ENCODE results near the gene SQSTM1. TPM values are rescaled to one million over a fixed set of nuclear protein-coding genes. Genes with fewer than 3 reads are reported as not detected.

The SQSTM1 gene
- total RNA-seq, 1 experiment from 2014 or later, result 105 TPM

GRCh38 chr5:179863449-179864085 is 42.9 kb downstream of the SQSTM1 start:
- TF ChIP-seq, protein P1, sequence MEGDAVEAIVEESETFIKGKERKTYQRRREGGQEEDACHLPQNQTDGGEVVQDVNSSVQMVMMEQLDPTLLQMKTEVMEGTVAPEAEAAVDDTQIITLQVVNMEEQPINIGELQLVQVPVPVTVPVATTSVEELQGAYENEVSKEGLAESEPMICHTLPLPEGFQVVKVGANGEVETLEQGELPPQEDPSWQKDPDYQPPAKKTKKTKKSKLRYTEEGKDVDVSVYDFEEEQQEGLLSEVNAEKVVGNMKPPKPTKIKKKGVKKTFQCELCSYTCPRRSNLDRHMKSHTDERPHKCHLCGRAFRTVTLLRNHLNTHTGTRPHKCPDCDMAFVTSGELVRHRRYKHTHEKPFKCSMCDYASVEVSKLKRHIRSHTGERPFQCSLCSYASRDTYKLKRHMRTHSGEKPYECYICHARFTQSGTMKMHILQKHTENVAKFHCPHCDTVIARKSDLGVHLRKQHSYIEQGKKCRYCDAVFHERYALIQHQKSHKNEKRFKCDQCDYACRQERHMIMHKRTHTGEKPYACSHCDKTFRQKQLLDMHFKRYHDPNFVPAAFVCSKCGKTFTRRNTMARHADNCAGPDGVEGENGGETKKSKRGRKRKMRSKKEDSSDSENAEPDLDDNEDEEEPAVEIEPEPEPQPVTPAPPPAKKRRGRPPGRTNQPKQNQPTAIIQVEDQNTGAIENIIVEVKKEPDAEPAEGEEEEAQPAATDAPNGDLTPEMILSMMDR (conservative IDR thresholded peaks at IDR 0.05; ENCODE audit: low read depth, low read length), result no peak
- TF ChIP-seq EZH2 (IDR thresholded peaks at IDR 0.05; ENCODE audit: borderline replicate concordance, low read depth, low read length, poor library complexity, severe bottlenecking), result no peak
- Histone ChIP-seq H3K4me3 (ENCODE audit: low read depth, low read length, poor library complexity, severe bottlenecking) (no peak overlapping the region), H3K9me3 (ENCODE audit: low read depth, low read length, poor library complexity, severe bottlenecking) (no peaks in the 10 kb centered on the region), H3K27me3 (replicated peaks; ENCODE audit: insufficient read depth, low read depth, low read length, poor library complexity) (no peaks in the 10 kb centered on the region), H3K36me3 (ENCODE audit: insufficient read depth, low read length, poor library complexity, severe bottlenecking) (peaks cover 11% of the 10 kb centered on the region), H3K27ac (ENCODE audit: low read depth, low read length, poor library complexity, severe bottlenecking) (no peak overlapping the region), H3K4me1 (ENCODE audit: insufficient read depth, low read length, poor library complexity, severe bottlenecking) (no peaks in the 10 kb centered on the region)
- no peak for DNase-seq (ENCODE audit: low spot score)
- ChIA-PET CTCF (no interaction called here), POLR2A (ENCODE audit: low non-redundant PET) (no interaction called here)
- BruUV-seq (replicated peaks), result no TSS peak
- intact Hi-C loops (cut with micrococcal nuclease; ENCODE audit: unreplicated experiment), result no loop called here

DNA sequence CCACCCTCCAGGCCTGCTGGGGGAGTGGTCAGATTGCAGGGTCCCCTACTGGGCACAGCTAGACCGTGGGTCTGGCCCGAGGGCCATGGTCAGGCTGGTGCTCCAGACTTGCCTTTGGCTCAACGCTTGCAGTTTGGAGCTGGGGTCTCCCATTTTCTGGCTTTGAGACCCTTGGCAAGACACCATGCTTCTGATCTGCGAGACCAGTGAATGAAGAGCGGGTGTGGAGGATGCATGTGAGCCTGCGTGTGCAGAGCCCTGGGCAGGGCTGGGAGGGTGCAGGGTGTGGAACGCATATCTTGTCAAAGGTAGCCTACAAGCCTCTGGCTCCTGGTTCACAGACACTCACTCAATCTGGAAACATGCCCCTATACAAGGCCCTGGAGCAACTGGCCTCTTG is 44.0 kb downstream of the SQSTM1 start:
- BruUV-seq (replicated peaks), result no TSS peak
- no peak overlapping the region for H3K4me3 ChIP-seq (ENCODE audit: low read depth, low read length, poor library complexity, severe bottlenecking)
- H3K27ac ChIP-seq (ENCODE audit: low read depth, low read length, poor library complexity, severe bottlenecking), result no peak overlapping the region
- no peaks in the 10 kb centered on the region for H3K4me1 ChIP-seq (ENCODE audit: insufficient read depth, low read length, poor library complexity, severe bottlenecking)
- DNase-seq (ENCODE audit: low spot score), result no peak
- TF ChIP-seq EZH2 (IDR thresholded peaks at IDR 0.05; ENCODE audit: borderline replicate concordance, low read depth, low read length, poor library complexity, severe bottlenecking), result no peak
- TF ChIP-seq, protein P1 (conservative IDR thresholded peaks at IDR 0.05; ENCODE audit: low read depth, low read length), result no peak
- POLR2A ChIA-PET (ENCODE audit: low non-redundant PET), result no interaction called here
- H3K36me3 ChIP-seq (ENCODE audit: insufficient read depth, low read length, poor library complexity, severe bottlenecking), result peaks cover 11% of the 10 kb centered on the region
- CTCF ChIA-PET, result no interaction called here
- no peaks in the 10 kb centered on the region for H3K27me3 ChIP-seq (replicated peaks; ENCODE audit: insufficient read depth, low read depth, low read length, poor library complexity)
- intact Hi-C loops (cut with micrococcal nuclease; ENCODE audit: unreplicated experiment), result no loop called here
- no peaks in the 10 kb centered on the region for H3K9me3 ChIP-seq (ENCODE audit: low read depth, low read length, poor library complexity, severe bottlenecking)

GRCh38 chr5:179865491-179866240 is 45.0 kb downstream of the SQSTM1 start:
- TF ChIP-seq, protein P1 (conservative IDR thresholded peaks at IDR 0.05; ENCODE audit: low read depth, low read length), result no peak
- no peak for TF ChIP-seq EZH2 (IDR thresholded peaks at IDR 0.05; ENCODE audit: borderline replicate concordance, low read depth, low read length, poor library complexity, severe bottlenecking)
- CTCF ChIA-PET, result no interaction called here
- intact Hi-C loops (cut with micrococcal nuclease; ENCODE audit: unreplicated experiment), result no loop called here
- H3K9me3 ChIP-seq (ENCODE audit: low read depth, low read length, poor library complexity, severe bottlenecking), result no peaks in the 10 kb centered on the region
- no peaks in the 10 kb centered on the region for H3K27me3 ChIP-seq (replicated peaks; ENCODE audit: insufficient read depth, low read depth, low read length, poor library complexity)
- H3K36me3 ChIP-seq (ENCODE audit: insufficient read depth, low read length, poor library complexity, severe bottlenecking), result peaks cover 11% of the 10 kb centered on the region
- H3K4me3 ChIP-seq (ENCODE audit: low read depth, low read length, poor library complexity, severe bottlenecking), result no peak overlapping the region
- H3K4me1 ChIP-seq (ENCODE audit: insufficient read depth, low read length, poor library complexity, severe bottlenecking), result no peaks in the 10 kb centered on the region
- no peak overlapping the region for H3K27ac ChIP-seq (ENCODE audit: low read depth, low read length, poor library complexity, severe bottlenecking)
- BruUV-seq (replicated peaks), result no TSS peak
- DNase-seq (ENCODE audit: low spot score), result no peak
- POLR2A ChIA-PET (ENCODE audit: low non-redundant PET), result no interaction called here

Data from A673 (cell line).